IMR-90 (cell line): Measurements from ENCODE around the gene POMGNT1. TPM values are rescaled to one million over a fixed set of nuclear protein-coding genes. Genes with fewer than 3 reads are reported as not detected.
A peak's percentile ranks its signal among the peaks of the same experiment; 100 is the strongest.

Source experiments
- ATAC-seq: fragments of 200-7000 bp; cut with Tn5 transposase; 2 replicates; pipeline ENCODE4 v1.9.1; 2020; ENCODE audit warnings: low read depth, mild to moderate bottlenecking, moderate library complexity
- BruUV-seq: library from RNA; stranded (reverse); fragments of 400-500 nt; replicated peaks from 2 replicates; lab custom pipeline; 2021; lab: Mats Ljungman, UMichigan
- CTCF ChIA-PET: fragments of 300-600 bp; formaldehyde crosslinking; extraction: SDS; loops from one replicate; lab custom pipeline; 2021; ENCODE audit warnings: antibody characterized with exemption; lab: Yijun Ruan, JAX
- POLR2A ChIA-PET: fragments of 300-600 bp; sonication (Branson Sonifier 250); formaldehyde crosslinking; loops from one replicate; lab custom pipeline; 2022; ENCODE audit warnings: antibody characterized with exemption; ENCODE audit not compliant: unreplicated experiment; lab: Charles Lee
- DNase-seq: peaks from one replicate; pipeline ENCODE4 v3.0.0; 2013
- H2AFZ ChIP-seq: replicated peaks from 2 replicates; pipeline ENCODE3; 2013; ENCODE audit warnings: low read length, mild to moderate bottlenecking; ENCODE audit not compliant: poor library complexity
- H2AK5ac ChIP-seq: 2 replicates; pipeline ENCODE4 v1.6.1; 2013; ENCODE audit warnings: low read depth, low read length, inconsistent platforms
- H2AK9ac ChIP-seq: replicated peaks from 2 replicates; pipeline ENCODE3; 2013; ENCODE audit warnings: mild to moderate bottlenecking, low read depth, low read length, moderate library complexity; ENCODE audit not compliant: poor library complexity
- H2BK120ac ChIP-seq: 2 replicates; pipeline ENCODE4 v1.6.1; 2013; ENCODE audit warnings: low read depth, low read length, inconsistent platforms
- H2BK15ac ChIP-seq: 3 replicates; pipeline ENCODE4 v1.6.1; 2013; ENCODE audit warnings: low read depth, low read length, inconsistent platforms
- H2BK20ac ChIP-seq: 2 replicates; pipeline ENCODE4 v1.6.1; 2013; ENCODE audit warnings: low read depth, mild to moderate bottlenecking, inconsistent platforms, low read length, moderate library complexity
- H2BK5ac ChIP-seq: 2 replicates; pipeline ENCODE4 v1.6.1; 2013; ENCODE audit warnings: mild to moderate bottlenecking, low read depth, low read length, inconsistent platforms; ENCODE audit not compliant: poor library complexity, severe bottlenecking
- H3K14ac ChIP-seq: replicated peaks from 2 replicates; pipeline ENCODE4 v1.6.1; 2013; ENCODE audit warnings: low read depth, low read length, inconsistent platforms
- H3K18ac ChIP-seq: 2 replicates; pipeline ENCODE4 v1.6.1; 2013; ENCODE audit warnings: low read depth, low read length, control low read depth
- H3K23ac ChIP-seq: 2 replicates; pipeline ENCODE4 v1.6.1; 2013; ENCODE audit warnings: low read depth, low read length, inconsistent platforms
- H3K27ac ChIP-seq: 2 replicates; pipeline ENCODE4 v1.5.1; 2013; ENCODE audit warnings: mild to moderate bottlenecking, control low read depth, low read length; ENCODE audit not compliant: insufficient read depth
- H3K27me3 ChIP-seq: 2 replicates; pipeline ENCODE4 v1.6.1; 2013; ENCODE audit warnings: low read length; ENCODE audit not compliant: control insufficient read depth, insufficient read depth
- H3K36me3 ChIP-seq: 2 replicates; pipeline ENCODE4 v1.6.1; 2013; ENCODE audit warnings: low read length, mixed read lengths; ENCODE audit not compliant: control insufficient read depth, insufficient read depth
- H3K4ac ChIP-seq: 2 replicates; pipeline ENCODE4 v1.6.1; 2013; ENCODE audit warnings: low read depth, low read length, inconsistent platforms
- H3K4me1 ChIP-seq: 2 replicates; pipeline ENCODE4 v1.6.1; 2013; ENCODE audit warnings: low read length, mixed read lengths; ENCODE audit not compliant: control insufficient read depth, insufficient read depth
- H3K4me2 ChIP-seq: 2 replicates; pipeline ENCODE4 v1.6.1; 2013; ENCODE audit warnings: low read depth, mild to moderate bottlenecking, control low read depth, low read length, moderate library complexity
- H3K4me3 ChIP-seq: 2 replicates; pipeline ENCODE4 v1.5.1; 2013; ENCODE audit warnings: low read depth, mild to moderate bottlenecking, control low read depth, low read length, moderate library complexity; ENCODE audit not compliant: insufficient read depth
- H3K56ac ChIP-seq: 2 replicates; pipeline ENCODE4 v1.6.1; 2013; ENCODE audit warnings: low read length, inconsistent platforms; ENCODE audit not compliant: insufficient read depth; ENCODE audit errors: extremely low read depth
- H3K79me1 ChIP-seq, 2 experiments: 2 replicates each; pipeline ENCODE4 v1.6.1; 2013; ENCODE audit warnings: low read length in 2 of 2, inconsistent platforms in 1 of 2, low read depth in 1 of 2
- H3K9ac ChIP-seq: 2 replicates; pipeline ENCODE4 v1.6.1; 2013; ENCODE audit warnings: low read depth, low read length, control low read depth
- H3K9me1 ChIP-seq: 2 replicates; pipeline ENCODE4 v1.6.1; 2013; ENCODE audit warnings: low read length, inconsistent platforms; ENCODE audit not compliant: insufficient read depth
- H3K9me3 ChIP-seq: 2 replicates; pipeline ENCODE4 v1.6.1; 2013; ENCODE audit warnings: low read length; ENCODE audit not compliant: control insufficient read depth, insufficient read depth
- H4K20me1 ChIP-seq: 2 replicates; pipeline ENCODE4 v1.6.1; 2013; ENCODE audit warnings: low read length, inconsistent platforms; ENCODE audit not compliant: insufficient read depth
- H4K5ac ChIP-seq: 2 replicates; pipeline ENCODE4 v1.6.1; 2013; ENCODE audit warnings: mild to moderate bottlenecking, low read depth, low read length, control low read depth
- H4K8ac ChIP-seq, 2 experiments: 2 replicates each; pipeline ENCODE4 v1.6.1; 2013; ENCODE audit warnings: low read depth in 2 of 2, low read length in 2 of 2, control low read depth in 1 of 2, inconsistent platforms in 1 of 2
- H4K91ac ChIP-seq: 2 replicates; pipeline ENCODE4 v1.6.1; 2013; ENCODE audit warnings: low read depth, low read length, inconsistent platforms; ENCODE audit not compliant: insufficient read depth
- CEBPB ChIP-seq: IDR thresholded peaks from 2 replicates; pipeline ENCODE4 v1.6.1; 2012; ENCODE audit warnings: low read depth, low read length, improper control_type of control experiment
- CHD1 ChIP-seq: IDR thresholded peaks from 2 replicates; pipeline ENCODE4 v1.6.1; 2012; ENCODE audit warnings: low read depth, low read length, improper control_type of control experiment
- CTCF ChIP-seq: conservative IDR thresholded peaks from 2 replicates; pipeline ENCODE4 v1.5.1; 2012; ENCODE audit warnings: mild to moderate bottlenecking, low read depth, low read length, improper control_type of control experiment
- ELK1 ChIP-seq: fragments of 150-350 bp; IDR thresholded peaks from 2 replicates; pipeline ENCODE4 v1.6.1; 2016; ENCODE audit warnings: low read depth, mild to moderate bottlenecking, low read length, moderate library complexity, borderline replicate concordance
- FOS ChIP-seq: fragments of 150-350 bp; IDR thresholded peaks from 2 replicates; pipeline ENCODE4 v1.6.1; 2016; ENCODE audit warnings: low read depth, low read length
- MAFK ChIP-seq: IDR thresholded peaks from 2 replicates; pipeline ENCODE4 v1.6.1; 2012; ENCODE audit warnings: low read depth, low read length, improper control_type of control experiment
- MAZ ChIP-seq: IDR thresholded peaks from 2 replicates; pipeline ENCODE4 v1.6.1; 2012; ENCODE audit warnings: low read depth, mild to moderate bottlenecking, low read length, improper control_type of control experiment, moderate library complexity, borderline replicate concordance
- MXI1 ChIP-seq: IDR thresholded peaks from 2 replicates; pipeline ENCODE4 v1.6.1; 2012; ENCODE audit warnings: low read depth, mild to moderate bottlenecking, low read length, moderate library complexity, borderline replicate concordance
- POLR2A ChIP-seq: IDR thresholded peaks from 2 replicates; pipeline ENCODE4 v1.6.1; 2012; ENCODE audit warnings: mild to moderate bottlenecking, low read depth, low read length
- RCOR1 ChIP-seq: IDR thresholded peaks from 2 replicates; pipeline ENCODE4 v1.6.1; 2012; ENCODE audit warnings: mild to moderate bottlenecking, low read length, improper control_type of control experiment; ENCODE audit not compliant: insufficient replicate concordance
- SMC3 ChIP-seq: fragments of 150-350 bp; IDR thresholded peaks from 2 replicates; pipeline ENCODE4 v1.6.1; 2016; ENCODE audit warnings: low read depth, mild to moderate bottlenecking, antibody characterized with exemption, low read length, moderate library complexity
- WGBS, 2 experiments: methylation state at CpG; one replicate each; pipeline versions ENCODE4 v1.1.5 to v1.1.7; 2013; ENCODE audit warnings: missing lambda C conversion rate in 2 of 2; ENCODE audit not compliant: insufficient read length in 1 of 2; ENCODE audit errors: extremely low coverage in 2 of 2; 5-methylcytosine and 5-hydroxymethylcytosine counted together
- dilution Hi-C: fragments of 300-500 bp; cut with HindIII; formaldehyde crosslinking; loops from one replicate; pipeline ENCODE4 v1.14.3; 2018; ENCODE audit warnings: low sequenced_read_pairs; ENCODE audit not compliant: unreplicated experiment
- in situ Hi-C: fragments of 300-500 bp; cut with MboI; formaldehyde crosslinking; loops from 3 replicates; pipeline ENCODE4 v1.14.3; 2019; ENCODE audit warnings: low sequenced_read_pairs, inconsistent platforms, mixed read lengths
- intact Hi-C: fragments of 100-400 bp; cut with micrococcal nuclease; formaldehyde crosslinking; loops from 2 replicates; pipeline ENCODE4 v1.10.0; 2022
- polyA plus RNA-seq, 3 experiments: library from polyadenylated mRNA; depleted of rRNA; stranded (reverse); fragments of >200 nt; gene quantifications; 2 replicates each; pipeline ENCODE4 v1.2.3, GENCODE V29; 2012; ENCODE audit warnings: low replicate concordance in 1 of 3
- total RNA-seq: library from RNA; depleted of rRNA; stranded (reverse); fragments of >200 nt; gene quantifications from 2 replicates; pipeline ENCODE4 v1.2.3, GENCODE V29; 2012
- TF ChIP-seq, protein P1 (sequence below): fragments of 150-350 bp; IDR thresholded peaks from 2 replicates; pipeline ENCODE4 v1.6.1; 2017; ENCODE audit warnings: mild to moderate bottlenecking, antibody characterized with exemption, low read length, low read depth

The POMGNT1 gene
- total and polyA plus RNA-seq, 2 of the 4 experiments (the other 2 are of a cell fraction), result 54.8 to 65.3 TPM

GRCh38 chr1:46203738-46204405 lies 5.6 kb upstream of the POMGNT1 start (continued):
- TF ChIP-seq MAZ (no peak), FOS (no peak)

GRCh38 chr1:46199233-46199749 lies 1.1 kb upstream of the POMGNT1 start:
- in situ Hi-C loops, result no loop called here
- dilution Hi-C loops, result loop anchor here (25.0 kb wide), 1 partner anchor 162 kb away; no protein-coding TSS in a partner anchor
- POLR2A ChIA-PET, result no interaction called here

More at GRCh38 chr1:46199233-46199749, 1.1 kb upstream of the POMGNT1 start:
- Histone ChIP-seq H2AK5ac (no peak overlapping the region), H3K23ac (peak overlapping the region; percentile 66; the same call in 1 of the 2 replicates), H3K4ac (no peak overlapping the region; the same call in 1 of the 2 replicates), H4K91ac (no peak overlapping the region), H3K4me3 (no peak overlapping the region), H4K5ac (no peak overlapping the region), H2AFZ (no peak overlapping the region), H3K18ac (no peak overlapping the region), H2BK120ac (no peak overlapping the region), H3K14ac (no peak overlapping the region), H4K8ac (peak overlapping the region in 1 of 2 experiments; percentile 35; a peak in 2 of 4 replicates), H2BK20ac (no peak overlapping the region), H2BK5ac (no peak overlapping the region), H3K36me3 (peaks cover 11% of the 10 kb centered on the region), H3K4me1 (peaks cover 4% of the 10 kb centered on the region; the same call in 1 of the 2 replicates), H3K27ac (no peak overlapping the region), H4K20me1 (no peaks in the 10 kb centered on the region), H3K79me1 (peaks cover 14 to 45% of the 10 kb centered on the region in 2 experiments), H3K9me3 (no peaks in the 10 kb centered on the region), H3K9ac (no peak overlapping the region), H3K9me1 (peaks cover 3% of the 10 kb centered on the region; the same call in 1 of the 2 replicates), H3K27me3 (no peaks in the 10 kb centered on the region), H3K4me2 (no peak overlapping the region), H2AK9ac (no peak overlapping the region), H2BK15ac (no peak overlapping the region), H3K56ac (no peak overlapping the region)
- no CpG with 5 or more reads among the region's 3 CpGs for WGBS, 2 experiments
- no peak for DNase-seq
- CTCF ChIA-PET, result interaction anchor here (1.6 kb wide), 2 partner anchors 16 to 24 kb away, joined by 4 to 8 read pairs; no protein-coding TSS in a partner anchor
- TF ChIP-seq RCOR1 (no peak), POLR2A (no peak), CHD1 (no peak), MAFK (no peak), CEBPB (no peak), FOS (no peak), ELK1 (no peak), MXI1 (no peak), MAZ (no peak), SMC3 (no peak), CTCF (no peak)
- TF ChIP-seq, protein P1, sequence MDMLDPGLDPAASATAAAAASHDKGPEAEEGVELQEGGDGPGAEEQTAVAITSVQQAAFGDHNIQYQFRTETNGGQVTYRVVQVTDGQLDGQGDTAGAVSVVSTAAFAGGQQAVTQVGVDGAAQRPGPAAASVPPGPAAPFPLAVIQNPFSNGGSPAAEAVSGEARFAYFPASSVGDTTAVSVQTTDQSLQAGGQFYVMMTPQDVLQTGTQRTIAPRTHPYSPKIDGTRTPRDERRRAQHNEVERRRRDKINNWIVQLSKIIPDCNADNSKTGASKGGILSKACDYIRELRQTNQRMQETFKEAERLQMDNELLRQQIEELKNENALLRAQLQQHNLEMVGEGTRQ, result no peak
- no TSS peak for BruUV-seq
- intact Hi-C loops, result no loop called here
- no peak for ATAC-seq
